Neural cell (in vitro differentiated cells): ENCODE results near the gene MACROH2A1. TPM values are rescaled to one million over a fixed set of nuclear protein-coding genes. Genes with fewer than 3 reads are reported as not detected.

Experiments used
- H2AFZ ChIP-seq: fragments of 200-600, 300-800 bp; sonication (generic), shearing (Covaris generic); 2 replicates; pipeline ENCODE4 v1.6.0; 2014; ENCODE audit warnings: low read depth, mild to moderate bottlenecking, antibody characterized with exemption, low read length, moderate library complexity
- H3F3A ChIP-seq: fragments of 200-600 bp; shearing (Covaris generic); 2 replicates; pipeline ENCODE4 v1.6.1; 2016; ENCODE audit warnings: mild to moderate bottlenecking, moderate library complexity, mixed read lengths, antibody characterized with exemption, low read length; ENCODE audit not compliant: insufficient read depth, poor library complexity, severe bottlenecking
- H3K27ac ChIP-seq: fragments of 200-600, 300-800 bp; sonication (generic), shearing (Covaris generic); 2 replicates; pipeline ENCODE4 v1.5.1; 2014; ENCODE audit warnings: mild to moderate bottlenecking, low read length, moderate library complexity
- H3K27me3 ChIP-seq: fragments of 300-800, 200-600 bp; sonication (generic), shearing (Covaris generic); 2 replicates; pipeline ENCODE4 v1.6.0; 2014; ENCODE audit warnings: mild to moderate bottlenecking, low read depth, low read length, moderate library complexity; ENCODE audit not compliant: insufficient read depth
- H3K36me3 ChIP-seq: fragments of 300-800, 200-600 bp; sonication (generic), shearing (Covaris generic); 2 replicates; pipeline ENCODE4 v1.5.1; 2014; ENCODE audit warnings: mild to moderate bottlenecking, antibody characterized with exemption, low read length, moderate library complexity; ENCODE audit not compliant: insufficient read depth
- H3K4me2 ChIP-seq: fragments of 300-800, 200-600 bp; sonication (generic), shearing (Covaris generic); 2 replicates; pipeline ENCODE4 v1.6.0; 2014; ENCODE audit warnings: mild to moderate bottlenecking, low read length
- H3K4me3 ChIP-seq: fragments of 300-800, 200-600 bp; sonication (generic), shearing (Covaris generic); 2 replicates; pipeline ENCODE4 v1.5.1; 2014; ENCODE audit warnings: mild to moderate bottlenecking, low read length, moderate library complexity
- H3K79me2 ChIP-seq: fragments of 200-600 bp; shearing (Covaris generic); replicated peaks from 2 replicates; pipeline ENCODE4 v1.6.0; 2014; ENCODE audit warnings: mild to moderate bottlenecking, low read length, moderate library complexity; ENCODE audit not compliant: insufficient read depth
- H3K9ac ChIP-seq: fragments of 300-800, 200-600 bp; sonication (generic), shearing (Covaris generic); 2 replicates; pipeline ENCODE4 v1.6.1; 2016; ENCODE audit warnings: mild to moderate bottlenecking, low read length, mixed read lengths
- H3K9me2 ChIP-seq: fragments of 200-600 bp; shearing (Covaris generic); 2 replicates; pipeline ENCODE4 v1.6.1; 2016; ENCODE audit warnings: mild to moderate bottlenecking, low read length, mixed read lengths; ENCODE audit not compliant: insufficient read depth
- H3K9me3 ChIP-seq: fragments of 200-600, 300-800 bp; sonication (generic), shearing (Covaris generic); 2 replicates; pipeline ENCODE4 v1.6.1; 2016; ENCODE audit warnings: mild to moderate bottlenecking, mixed run types, low read length, moderate library complexity, mixed read lengths
- H4K20me1 ChIP-seq: fragments of 200-600 bp; shearing (Covaris generic); 2 replicates; pipeline ENCODE4 v1.6.1; 2016; ENCODE audit warnings: mild to moderate bottlenecking, mixed run types; ENCODE audit not compliant: insufficient read depth
- CTCF ChIP-seq: fragments of 450-650 bp; IDR thresholded peaks from 2 replicates; pipeline ENCODE4 v1.5.1; 2014; ENCODE audit warnings: antibody characterized with exemption, mild to moderate bottlenecking, moderate library complexity; ENCODE audit not compliant: poor library complexity, severe bottlenecking
- EP300 ChIP-seq: fragments of 450-650 bp; conservative IDR thresholded peaks from 2 replicates; pipeline ENCODE4 v1.6.1; 2014; ENCODE audit warnings: antibody characterized with exemption, mild to moderate bottlenecking, moderate library complexity; ENCODE audit not compliant: poor library complexity, severe bottlenecking
- EZH2 ChIP-seq: fragments of 200-600, 300-800 bp; shearing (Covaris generic), sonication (generic); IDR thresholded peaks from 2 replicates; pipeline ENCODE4 v1.6.1; 2014; ENCODE audit warnings: antibody characterized with exemption, low read length, borderline replicate concordance, mild to moderate bottlenecking; ENCODE audit not compliant: insufficient read depth, poor library complexity, severe bottlenecking
- MXI1 ChIP-seq: fragments of 450-650 bp; conservative IDR thresholded peaks from 2 replicates; pipeline ENCODE4 v1.6.1; 2014; ENCODE audit warnings: antibody characterized with exemption, mild to moderate bottlenecking; ENCODE audit not compliant: poor library complexity, severe bottlenecking
- POLR2AphosphoS5 ChIP-seq: IDR thresholded peaks from 2 replicates; pipeline ENCODE4 v1.6.1; 2012
- RAD21 ChIP-seq: fragments of 450-650 bp; conservative IDR thresholded peaks from 2 replicates; pipeline ENCODE4 v1.6.1; 2014; ENCODE audit warnings: antibody characterized with exemption, mild to moderate bottlenecking, moderate library complexity
- REST ChIP-seq: IDR thresholded peaks from 2 replicates; pipeline ENCODE4 v1.6.1; 2012; ENCODE audit warnings: borderline replicate concordance
- SMC3 ChIP-seq: fragments of 450-650 bp; conservative IDR thresholded peaks from 2 replicates; pipeline ENCODE4 v1.6.1; 2014; ENCODE audit warnings: antibody characterized with exemption, mild to moderate bottlenecking, moderate library complexity; ENCODE audit not compliant: poor library complexity
- TAF1 ChIP-seq: IDR thresholded peaks from 2 replicates; pipeline ENCODE4 v1.6.1; 2012; ENCODE audit warnings: low read depth
- polyA plus RNA-seq: library from polyadenylated mRNA; depleted of rRNA; stranded (reverse); fragments of >200 nt; gene quantifications from 2 replicates; pipeline ENCODE4 v1.2.3, GENCODE V29; 2014

Gene MACROH2A1
- polyA plus RNA-seq, 1 donor from 2014 or later = 351 TPM

- H3K36me3 ChIP-seq = no peaks in the 10 kb centered on the region
- H3F3A ChIP-seq = no peaks in the 10 kb centered on the region
- H3K79me2 ChIP-seq = no peaks in the 10 kb centered on the region
- H3K4me2 ChIP-seq = no peak overlapping the region
- no peaks in the 10 kb centered on the region for H3K9me3 ChIP-seq
- H2AFZ ChIP-seq = no peak overlapping the region
- H3K27me3 ChIP-seq = no peaks in the 10 kb centered on the region
- H3K4me3 ChIP-seq = no peak overlapping the region
- H3K27ac ChIP-seq = no peak overlapping the region
- H3K9me2 ChIP-seq = no peaks in the 10 kb centered on the region
- no peaks in the 10 kb centered on the region for H4K20me1 ChIP-seq
- TF ChIP-seq POLR2AphosphoS5 = no peak
- no peak for TF ChIP-seq SMC3
- TF ChIP-seq CTCF = no peak
- no peak for TF ChIP-seq REST
- TF ChIP-seq TAF1 = no peak
- TF ChIP-seq MXI1 = no peak
- no peak for TF ChIP-seq RAD21
- no peak overlapping the region for H3K9ac ChIP-seq
These were observed 81.7 kb downstream of the MACROH2A1 start for GRCh38 chr5:135317286-135317685.

- H2AFZ ChIP-seq = no peak overlapping the region
- no peak for TF ChIP-seq EP300
- no peak for TF ChIP-seq TAF1
- no peak for TF ChIP-seq EZH2
- TF ChIP-seq RAD21 = no peak
- no peak for TF ChIP-seq REST
- TF ChIP-seq POLR2AphosphoS5 = no peak
- no peak for TF ChIP-seq MXI1
- TF ChIP-seq CTCF = no peak
- TF ChIP-seq SMC3 = no peak
- no peak overlapping the region for H3K4me3 ChIP-seq
- H3K27me3 ChIP-seq = no peaks in the 10 kb centered on the region
- H4K20me1 ChIP-seq = no peaks in the 10 kb centered on the region
- H3K27ac ChIP-seq = no peak overlapping the region
- no peaks in the 10 kb centered on the region for H3K9me3 ChIP-seq
- no peaks in the 10 kb centered on the region for H3K79me2 ChIP-seq
- H3K4me2 ChIP-seq = no peak overlapping the region
- no peaks in the 10 kb centered on the region for H3K9me2 ChIP-seq
- H3K36me3 ChIP-seq = no peaks in the 10 kb centered on the region
- H3F3A ChIP-seq = no peaks in the 10 kb centered on the region
- H3K9ac ChIP-seq = no peak overlapping the region
These were observed 83.6 kb downstream of the MACROH2A1 start for GRCh38 chr5:135315386-135315785.
